HG03469 (cell line): ENCODE measurements around the gene PLPPR1.
"Not testable (repeated sequence)": the region's sequence is repeated elsewhere in the genome, so short reads cannot be mapped to it uniquely, and the experiment has no call there.

Experiments used
- ATAC-seq: cut with Tn5 transposase; IDR thresholded peaks from one replicate; pipeline ENCODE4 v1.9.1; 2021; ENCODE audit warnings: mild to moderate bottlenecking, moderate library complexity, moderate number of reproducible peaks; ENCODE audit not compliant: unreplicated experiment

Gene PLPPR1

DNA sequence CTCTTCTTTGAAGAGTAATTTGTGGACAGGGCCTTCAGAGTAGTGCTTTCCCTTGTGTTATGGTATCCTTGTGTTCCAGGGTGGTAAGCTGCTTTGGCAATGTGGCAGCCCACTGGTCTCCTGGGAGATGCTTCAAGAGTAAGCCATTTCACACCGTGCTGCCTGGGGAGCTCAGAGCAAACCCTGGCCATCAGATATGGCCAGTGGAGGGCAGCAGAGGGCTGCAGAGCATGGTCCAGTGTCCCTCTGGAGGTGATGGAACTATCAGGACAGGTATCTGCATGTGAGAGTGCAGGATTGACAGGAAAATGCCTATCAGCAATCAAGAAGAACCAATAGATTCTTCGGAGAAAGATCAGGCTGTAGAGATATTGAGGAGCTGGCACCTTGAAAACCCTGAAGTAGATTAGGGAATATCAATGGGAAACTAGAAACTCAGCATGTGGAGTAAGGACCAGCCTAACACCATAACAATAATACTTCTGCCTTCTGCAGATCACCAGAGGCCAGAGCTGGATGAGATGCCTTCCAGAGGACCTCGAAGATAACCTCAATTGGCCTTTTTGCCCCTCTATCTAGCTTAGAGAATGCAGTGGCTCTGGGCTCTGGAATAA, 90.8 kb downstream of the PLPPR1 start:
- ATAC-seq: peak; percentile 66

DNA sequence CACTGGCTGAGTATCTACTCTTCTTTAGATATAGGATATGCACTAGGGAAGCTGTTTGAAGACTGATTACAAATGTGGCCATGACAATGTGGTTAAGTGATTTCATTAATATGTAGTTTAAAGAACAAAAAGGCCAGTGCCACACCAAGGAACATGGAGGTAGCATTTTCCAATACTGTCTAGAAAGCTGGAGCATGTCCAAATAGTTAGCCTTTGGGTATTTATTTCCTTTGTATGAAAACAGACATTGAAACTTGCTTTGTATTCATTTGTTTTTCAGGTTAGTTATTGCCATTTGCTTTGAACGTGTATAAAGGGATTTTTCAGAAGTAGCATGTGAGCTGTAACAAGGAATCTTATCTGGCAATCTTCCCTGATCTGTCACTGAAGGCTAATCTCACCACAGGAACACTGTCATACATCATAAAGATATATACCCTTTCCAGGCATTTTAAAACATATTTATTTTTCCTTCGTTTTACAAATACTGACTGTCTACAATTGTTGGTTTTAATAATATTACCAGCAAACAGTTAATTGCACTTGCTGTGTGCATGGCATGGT, 93.4 kb downstream of the PLPPR1 start:
- no peak for ATAC-seq

DNA sequence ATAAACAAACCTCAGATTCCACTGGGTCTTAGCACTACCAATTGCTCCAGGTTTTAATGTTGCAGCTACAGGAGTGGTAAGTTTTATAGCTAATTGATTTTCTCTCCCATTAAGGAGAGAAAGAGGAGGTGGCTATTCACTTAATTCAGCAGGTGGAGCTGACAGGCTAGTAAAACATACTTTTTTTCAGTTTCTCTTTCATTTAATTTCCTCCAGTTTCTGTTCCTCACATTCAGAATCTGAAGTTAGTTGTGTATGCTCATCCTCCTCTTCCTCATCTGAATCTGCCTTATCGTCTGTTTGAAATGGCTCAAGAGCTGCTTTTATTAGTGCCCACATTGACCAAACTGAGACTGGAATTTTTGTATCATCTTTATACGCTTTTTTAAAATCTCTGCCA, 98.0 kb downstream of the PLPPR1 start:
- peak; percentile 76 for ATAC-seq

DNA sequence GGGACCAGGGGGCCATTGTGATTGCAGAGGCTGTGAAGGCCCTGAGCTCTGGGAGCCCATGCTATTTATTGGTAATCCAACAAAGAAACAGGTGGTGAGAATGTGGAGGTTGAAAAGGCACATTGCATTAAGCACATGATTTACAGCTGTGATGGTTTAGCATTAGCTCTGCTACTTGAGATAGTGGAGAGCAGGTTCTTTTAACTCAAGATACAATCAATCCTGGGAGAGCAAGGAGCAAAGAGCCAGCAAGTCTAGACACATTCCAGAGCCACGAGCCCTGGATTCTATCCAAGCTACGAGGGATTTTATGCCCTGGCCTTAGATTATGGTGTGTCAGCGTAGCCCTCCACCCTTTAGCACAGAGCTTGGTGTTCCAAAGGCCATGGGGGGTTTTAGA, 98.8 kb downstream of the PLPPR1 start:
- ATAC-seq: not testable (repeated sequence)

DNA sequence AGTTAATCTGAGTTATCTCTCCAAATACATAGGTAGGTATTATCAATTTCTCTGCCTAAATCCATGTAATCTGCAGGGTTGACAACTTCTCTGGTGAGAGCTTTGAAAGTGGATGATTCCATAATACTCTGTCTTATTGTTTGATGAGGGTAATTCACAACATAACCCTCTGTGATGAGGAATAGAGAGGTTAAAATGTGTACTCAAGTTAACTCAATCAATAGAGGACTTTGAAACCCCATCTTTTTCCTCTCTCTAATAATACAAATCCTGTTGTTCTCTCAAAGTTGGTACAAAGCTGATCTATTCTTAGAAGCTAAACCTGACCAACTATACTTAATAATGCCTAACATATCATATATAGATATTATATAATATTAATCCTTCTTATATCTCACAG, 100.1 kb downstream of the PLPPR1 start:
- ATAC-seq: no peak

DNA sequence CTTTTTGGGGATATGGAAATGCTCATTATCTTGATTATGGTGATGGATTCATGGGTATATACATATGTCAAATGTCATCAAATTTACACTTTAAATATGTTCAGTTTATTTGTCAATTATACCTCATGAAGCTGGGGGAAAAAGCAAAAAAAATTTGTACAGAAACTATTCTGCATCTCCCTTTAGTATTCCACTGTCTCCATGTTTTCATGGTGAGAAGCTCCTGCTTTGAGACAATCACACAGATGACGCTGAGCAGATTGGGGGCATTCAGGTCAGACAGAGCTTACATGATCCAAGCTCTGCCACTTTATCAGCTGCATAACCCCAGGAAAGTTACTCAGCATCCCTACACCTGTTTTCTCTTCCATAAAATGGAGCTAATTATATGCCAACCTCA, 101.5 kb downstream of the PLPPR1 start:
- ATAC-seq: no peak

DNA sequence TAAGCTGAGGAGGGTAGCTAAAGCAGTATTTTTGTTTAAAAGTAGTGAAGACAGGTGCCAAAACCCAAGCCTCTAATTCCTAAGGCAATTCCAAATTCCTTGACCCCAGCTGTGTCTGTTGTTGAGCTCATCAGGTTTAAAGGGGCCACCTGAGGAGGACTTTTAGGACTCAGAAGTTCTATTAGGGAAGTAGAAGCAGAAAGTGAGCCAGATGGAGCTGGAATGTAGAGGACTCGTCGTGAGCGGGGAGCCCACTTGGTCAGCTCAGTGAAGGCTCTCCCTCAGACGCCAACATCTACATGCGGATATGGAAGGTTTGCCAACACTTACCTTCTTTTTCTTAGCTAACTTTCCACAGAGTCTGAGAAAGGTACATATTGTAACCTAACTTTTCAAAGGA, 102.8 kb downstream of the PLPPR1 start:
- ATAC-seq: no peak

DNA sequence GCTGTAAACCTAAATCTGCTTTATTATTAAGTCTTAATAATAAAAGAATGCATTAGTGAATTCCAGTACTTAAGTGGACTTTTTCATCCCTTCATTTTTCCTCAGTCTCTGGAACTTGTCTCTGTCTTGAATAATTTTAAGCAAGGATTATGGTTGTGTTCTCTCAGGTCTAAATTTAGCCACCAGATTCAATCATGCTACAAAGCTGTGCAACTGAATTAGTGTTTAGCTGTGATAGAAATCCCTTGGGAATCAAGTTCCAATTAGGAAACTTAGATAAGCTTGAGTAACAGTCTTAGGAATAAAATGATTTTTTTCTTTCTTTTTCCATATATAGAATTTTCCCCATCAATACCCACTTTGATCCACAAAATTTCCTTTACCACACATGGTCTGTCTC, 104.3 kb downstream of the PLPPR1 start:
- ATAC-seq: no peak

DNA sequence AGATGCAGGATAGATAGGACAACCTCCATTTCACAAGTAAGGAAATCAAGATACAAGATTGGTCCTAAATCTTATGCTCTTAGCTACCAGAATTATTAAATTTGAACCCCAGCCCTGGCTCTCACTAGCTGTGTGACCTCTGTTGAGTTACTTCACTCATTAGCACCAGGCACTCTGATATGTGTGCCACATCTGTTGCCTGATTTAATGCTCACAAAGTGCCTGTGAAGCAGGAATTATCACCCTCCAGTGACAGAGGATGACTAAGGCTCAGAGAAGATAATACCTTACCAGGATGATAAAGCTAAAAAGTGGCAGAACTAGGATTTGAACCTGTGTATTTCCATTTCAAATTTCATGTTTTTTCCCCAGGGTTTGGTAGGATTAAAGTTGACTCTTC, 110.0 kb downstream of the PLPPR1 start:
- no peak for ATAC-seq

DNA sequence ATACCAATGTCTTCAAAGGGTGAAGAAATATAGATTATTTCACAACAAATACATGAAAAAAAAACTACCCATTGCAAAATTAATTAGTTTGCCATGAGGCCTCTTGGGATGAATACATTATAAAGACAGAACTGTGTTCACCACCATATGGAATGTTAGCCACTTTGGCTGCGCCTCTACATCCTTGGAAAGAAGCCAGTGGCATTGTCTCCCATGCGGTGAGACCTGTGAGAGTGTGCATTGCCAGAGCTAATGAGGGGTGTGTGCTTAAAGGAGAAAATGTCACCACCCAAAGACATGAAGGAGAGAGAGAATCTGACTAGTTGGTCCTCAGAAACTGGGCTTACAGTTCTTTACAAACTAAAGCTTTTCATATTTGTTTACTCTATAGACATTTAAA, 110.6 kb downstream of the PLPPR1 start:
- ATAC-seq: no peak

DNA sequence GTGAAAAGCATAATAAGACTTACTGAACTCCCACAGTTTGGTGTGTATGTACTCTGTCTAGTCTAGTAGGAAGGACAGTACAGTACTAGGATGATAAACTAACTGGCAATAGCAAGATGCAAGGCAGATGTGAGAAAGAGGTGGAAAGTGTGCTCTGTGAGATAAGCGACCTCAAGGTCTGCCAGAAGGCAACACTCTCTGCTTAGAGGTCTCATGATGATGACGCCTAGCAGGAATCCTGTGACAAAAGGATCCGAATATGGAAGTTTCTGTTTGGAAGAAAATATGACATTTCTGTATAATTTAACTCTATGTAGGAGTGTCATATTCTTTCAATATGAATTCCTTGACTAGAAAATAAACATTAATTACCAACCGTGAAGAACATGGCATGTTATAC, 112.2 kb downstream of the PLPPR1 start:
- ATAC-seq: no peak

DNA sequence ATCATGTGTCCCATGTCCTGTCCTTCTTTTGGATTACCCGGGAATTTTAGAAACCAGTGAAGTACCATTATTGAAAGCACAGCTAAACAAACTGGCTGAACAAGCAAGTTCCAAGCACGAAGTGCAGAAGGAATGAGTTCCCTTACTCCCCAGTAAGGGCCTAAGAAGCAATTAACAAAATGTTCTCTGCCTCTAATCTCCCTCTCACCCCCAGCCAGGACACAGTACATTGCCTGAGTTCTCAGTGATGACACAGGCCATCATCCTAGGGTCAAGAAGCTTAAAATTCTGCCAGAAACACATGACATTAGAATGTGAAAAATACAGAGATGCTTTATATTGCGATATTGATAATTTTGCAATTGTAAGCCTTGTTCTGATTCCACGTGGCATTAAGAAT, 118.0 kb downstream of the PLPPR1 start:
- no peak for ATAC-seq

DNA sequence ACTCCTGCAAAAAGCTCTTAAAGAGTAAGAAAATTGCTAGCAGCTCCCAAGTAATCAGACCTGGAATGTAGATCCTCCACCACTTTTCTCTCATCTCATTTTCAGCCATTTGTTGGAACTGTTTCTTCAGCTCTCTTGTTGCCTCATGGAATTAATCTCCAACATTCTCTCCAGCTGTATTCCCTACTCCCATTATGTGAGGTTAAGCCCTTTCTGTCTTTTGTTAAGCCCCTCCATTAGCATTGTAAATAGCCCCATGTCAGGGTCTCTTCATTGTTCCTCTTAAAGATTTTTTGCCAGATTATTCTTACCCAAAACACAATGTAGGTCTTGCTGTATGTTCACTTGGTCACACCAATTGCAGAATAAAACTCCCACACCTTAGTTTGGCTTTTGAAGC, 119.8 kb downstream of the PLPPR1 start:
- no peak for ATAC-seq

DNA sequence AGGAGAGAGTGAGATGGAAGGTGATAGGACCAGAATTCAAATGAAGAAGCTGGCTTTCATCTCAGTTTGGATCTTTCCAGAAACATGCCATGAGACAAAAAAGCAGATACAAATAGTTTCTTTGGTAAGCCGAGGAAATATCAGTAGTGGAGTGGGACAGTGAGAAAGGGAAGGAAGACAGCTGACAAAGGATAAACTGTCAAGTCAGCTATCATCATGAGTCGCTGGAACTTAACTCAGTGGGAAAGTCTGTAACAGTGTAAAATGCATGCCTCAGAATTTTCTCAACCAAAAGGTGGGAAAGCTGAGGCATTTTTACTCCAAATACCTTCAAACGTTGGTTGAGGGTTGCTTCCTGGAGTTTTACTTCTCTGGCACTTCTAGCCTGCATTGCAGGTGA, 129.8 kb downstream of the PLPPR1 start:
- no peak for ATAC-seq

DNA sequence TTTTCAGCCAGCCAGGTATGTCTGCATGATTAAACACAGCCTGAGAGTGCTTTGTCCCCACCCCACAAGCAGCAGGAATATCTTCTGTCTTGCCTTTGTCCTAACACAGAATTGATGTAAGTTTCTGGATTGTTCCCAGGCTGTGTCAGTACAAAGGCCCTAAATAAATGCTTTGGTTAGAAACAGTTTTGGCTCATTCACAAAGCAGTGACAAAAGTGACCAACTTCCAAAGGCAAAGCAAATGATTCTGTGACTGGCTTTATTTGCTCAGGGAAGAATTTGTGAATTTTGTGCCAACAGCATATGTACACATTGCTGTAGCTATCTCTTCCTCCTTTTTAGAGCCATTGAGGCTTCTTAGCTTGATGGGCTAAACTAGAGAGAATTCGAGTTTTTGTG, 133.7 kb downstream of the PLPPR1 start:
- ATAC-seq: no peak

DNA sequence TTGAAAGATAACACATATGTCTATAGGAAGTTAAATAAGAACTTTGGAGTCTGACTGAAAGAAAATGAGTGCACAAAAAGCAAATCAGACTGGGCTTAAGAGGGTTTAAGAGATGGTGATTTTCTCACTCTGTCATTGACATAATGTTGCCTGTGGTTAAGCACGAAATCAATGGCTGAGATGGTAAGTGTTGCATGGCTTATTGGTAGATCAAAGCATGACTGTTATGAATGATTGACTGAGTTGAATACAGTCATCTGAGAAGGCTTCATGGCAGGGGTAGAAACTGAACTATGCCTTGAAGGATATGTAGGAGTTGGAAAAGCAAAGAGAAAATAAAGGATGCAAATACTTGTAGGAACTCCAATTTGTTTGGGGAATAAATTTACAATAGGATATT, 136.6 kb downstream of the PLPPR1 start:
- no peak for ATAC-seq

DNA sequence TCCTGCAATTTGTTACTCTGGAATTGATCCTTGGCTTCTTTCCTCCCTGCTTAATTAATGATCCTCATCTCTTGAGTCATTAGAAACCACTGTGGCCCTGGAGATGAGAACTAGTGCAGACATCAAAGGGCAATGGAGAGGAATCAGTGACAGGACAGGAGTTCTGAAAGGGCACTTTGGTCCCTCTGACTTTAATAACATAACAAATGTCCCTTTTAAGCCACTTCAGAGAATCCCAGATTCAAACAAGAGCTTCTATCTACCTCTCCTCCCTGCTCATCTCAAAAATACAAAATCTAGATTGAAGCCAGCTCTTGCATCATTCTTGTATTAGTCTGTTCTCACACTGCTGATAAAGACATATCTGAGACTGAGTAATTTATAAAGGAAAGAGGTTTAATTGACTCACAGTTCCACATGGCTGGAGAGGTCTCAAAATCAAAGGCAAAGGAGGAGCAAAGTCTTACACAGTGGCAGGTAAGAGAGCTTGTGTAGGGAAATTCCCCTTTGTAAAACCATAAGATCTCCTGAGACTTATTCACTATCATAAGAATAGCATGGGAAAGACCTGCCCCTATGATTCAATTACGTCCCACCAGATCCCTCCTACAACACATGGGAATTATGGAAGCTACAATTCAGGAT, 139.1 kb downstream of the PLPPR1 start:
- no peak for ATAC-seq

DNA sequence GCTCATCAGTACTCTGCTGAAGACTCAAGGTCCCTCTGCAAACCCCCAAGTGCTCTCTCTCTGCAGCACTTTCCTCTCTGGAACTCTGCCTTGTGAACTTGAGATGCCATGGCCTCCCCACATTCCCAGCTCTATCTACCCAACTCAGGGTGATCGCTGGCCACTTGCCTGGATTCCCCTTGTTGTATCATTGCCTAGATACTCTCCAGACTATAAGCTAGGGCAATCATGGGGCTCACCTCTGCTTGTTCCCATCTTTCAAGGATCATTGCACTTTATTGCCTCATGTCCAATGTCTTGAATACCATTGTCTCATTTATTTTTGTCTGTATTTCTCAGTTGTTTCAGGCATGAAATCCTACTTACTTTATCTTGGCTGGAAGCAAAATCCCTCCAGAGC, 144.1 kb downstream of the PLPPR1 start:
- ATAC-seq: no peak

DNA sequence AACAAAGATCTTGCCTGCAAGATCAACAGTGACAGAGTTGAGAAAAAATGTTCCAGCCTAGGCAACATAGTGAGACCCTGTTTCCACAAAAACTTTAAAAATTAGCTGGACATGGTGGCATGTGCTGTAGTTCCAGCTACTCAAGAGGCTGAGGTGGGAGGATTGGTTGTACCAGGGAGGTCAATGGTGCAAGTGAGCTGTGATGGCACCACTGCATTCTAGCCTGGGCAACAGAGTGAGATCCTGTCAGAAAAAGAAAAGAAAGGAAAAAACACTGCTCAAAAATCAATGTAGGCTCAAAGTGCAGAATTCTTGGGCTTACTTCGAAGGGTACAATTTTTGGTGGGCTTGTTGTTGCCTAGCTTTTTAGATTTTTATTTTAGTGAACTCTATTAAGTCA, 145.4 kb downstream of the PLPPR1 start:
- no peak for ATAC-seq

DNA sequence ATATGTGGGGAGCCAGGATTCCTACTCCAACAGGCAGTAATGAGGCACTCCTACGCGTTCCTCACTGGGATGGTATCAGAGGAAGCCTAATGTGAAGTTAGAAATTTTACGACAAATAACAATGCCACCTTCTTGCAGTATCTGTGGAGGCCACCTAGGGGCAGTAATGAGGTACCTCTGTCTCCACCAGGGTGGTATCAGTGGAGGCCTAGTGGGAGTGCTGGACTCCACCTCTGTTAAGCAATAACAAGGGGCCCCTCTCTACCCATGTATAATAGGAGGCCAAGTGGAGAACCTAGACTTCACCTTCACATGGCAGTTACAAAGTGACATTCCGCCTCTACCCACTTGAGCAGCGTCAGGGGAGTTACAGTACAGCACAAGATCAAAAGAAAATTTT, 147.9 kb downstream of the PLPPR1 start:
- no peak for ATAC-seq

DNA sequence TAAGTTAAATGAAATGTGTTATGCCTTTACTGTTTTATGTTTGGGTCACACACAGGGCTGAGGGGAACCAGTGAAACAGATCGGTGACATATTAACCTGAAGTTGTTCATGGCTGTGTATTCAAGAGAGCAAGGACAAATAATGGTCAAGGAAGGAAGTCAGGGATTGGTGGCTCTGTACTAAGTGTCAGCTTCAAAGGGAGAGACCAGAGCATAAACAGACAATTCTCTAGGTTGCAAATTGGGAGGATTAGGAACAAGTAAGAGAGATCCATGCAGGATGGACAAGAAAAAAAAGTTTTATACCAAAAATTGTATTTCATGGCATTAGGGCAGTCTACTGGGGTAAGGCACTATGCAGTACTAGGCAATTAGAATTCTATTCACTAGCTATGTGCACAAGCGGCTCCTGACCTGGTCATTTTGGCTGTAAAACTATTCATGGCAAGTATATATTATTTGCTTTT, 156.3 kb downstream of the PLPPR1 start:
- no peak for ATAC-seq

DNA sequence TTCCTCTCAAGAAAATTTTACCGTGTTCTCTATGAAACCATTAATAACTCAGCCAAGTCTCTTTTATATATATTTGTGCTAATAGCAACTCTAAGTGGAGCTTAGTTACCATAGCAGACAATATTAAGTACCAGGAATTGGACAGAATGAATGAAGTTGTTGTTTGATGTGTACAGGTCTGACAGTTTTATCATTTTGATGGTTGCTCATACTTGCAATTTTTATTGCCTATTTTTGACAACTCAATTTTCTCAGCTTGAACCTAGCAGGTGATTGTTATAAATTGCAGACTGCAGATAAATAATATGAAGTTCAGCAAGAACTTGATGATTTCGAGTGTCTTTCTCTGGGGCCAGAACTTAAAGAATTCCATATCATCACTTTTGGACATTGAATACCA, 163.2 kb downstream of the PLPPR1 start:
- no peak for ATAC-seq

DNA sequence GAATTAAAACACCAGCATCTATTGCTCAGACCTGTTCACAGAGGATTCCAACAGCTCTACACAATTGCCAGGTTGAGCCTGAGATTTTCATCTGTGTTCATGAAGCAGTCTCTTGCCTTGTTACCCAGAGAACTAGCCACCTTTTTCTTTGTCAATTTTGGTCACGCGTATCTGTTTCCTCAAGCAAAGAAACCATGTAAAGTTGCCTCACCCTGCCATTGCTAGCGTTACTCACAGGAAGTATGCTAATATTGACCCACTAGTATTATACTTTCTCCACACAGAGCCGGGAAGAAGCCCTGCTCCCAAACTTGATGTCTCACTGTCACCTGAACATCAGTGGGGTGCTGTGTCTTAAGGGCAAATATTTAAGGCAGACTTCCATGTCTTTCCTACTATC, 168.5 kb downstream of the PLPPR1 start:
- ATAC-seq: no peak
